HepG2 (cell line): ENCODE measurements around the gene PTPRH. TPM values are rescaled to one million over a fixed set of nuclear protein-coding genes. Genes with fewer than 3 reads are reported as not detected.
A peak's percentile ranks its signal among the peaks of the same experiment; 100 is the strongest.

Experiments
- EED ChIP-seq: sonication (generic); formaldehyde crosslinking; IDR thresholded peaks from 2 replicates; pipeline ENCODE4 v1.5.0; 2020; ENCODE audit warnings: mild to moderate bottlenecking, missing genetic modification reagents
- HNRNPUL1 ChIP-seq: fragments of 200-400 bp; formaldehyde crosslinking; IDR thresholded peaks from 2 replicates; pipeline ENCODE4 v1.6.1; 2017; ENCODE audit warnings: low read depth, mild to moderate bottlenecking, low read length, moderate library complexity
- MXI1 ChIP-seq: IDR thresholded peaks from 3 replicates; pipeline ENCODE4 v1.6.1; 2012; ENCODE audit warnings: low read depth, low read length, inconsistent platforms, borderline replicate concordance
- PBX2 ChIP-seq: IDR thresholded peaks from 2 replicates; pipeline ENCODE4 v1.6.1; 2016; ENCODE audit warnings: control low read depth
- SMAD9 ChIP-seq: sonication (generic); formaldehyde crosslinking; IDR thresholded peaks from 2 replicates; pipeline ENCODE4 v1.5.1; 2020; ENCODE audit warnings: mild to moderate bottlenecking, missing genetic modification reagents
- SP1 ChIP-seq, 2 experiments: fragments of 450-650 bp in 1 of 2; sonication (generic) in 1 of 2; formaldehyde crosslinking in 1 of 2; IDR thresholded peaks; 2 replicates each; pipeline versions ENCODE4 v1.4.0 to v1.6.1; 2016 to 2020; ENCODE audit warnings: missing genetic modification reagents in 1 of 2
- TEAD3 ChIP-seq: optimal IDR thresholded peaks from 2 replicates; pipeline ENCODE3; 2016; ENCODE audit warnings: borderline replicate concordance
- TSC22D2 ChIP-seq: sonication (generic); formaldehyde crosslinking; IDR thresholded peaks from 2 replicates; pipeline ENCODE4 v1.5.1; 2020; ENCODE audit warnings: missing genetic modification reagents, mild to moderate bottlenecking, borderline replicate concordance
- ZNF274 ChIP-seq: sonication (generic); formaldehyde crosslinking; IDR thresholded peaks from 2 replicates; pipeline ENCODE4 v1.5.1; 2020; ENCODE audit warnings: mild to moderate bottlenecking, missing genetic modification reagents
- ZNF337 ChIP-seq: sonication (generic); formaldehyde crosslinking; IDR thresholded peaks from 2 replicates; pipeline ENCODE4 v1.5.1; 2020; ENCODE audit warnings: missing genetic modification reagents, low read depth, mild to moderate bottlenecking, borderline replicate concordance
- ZNF543 ChIP-seq: sonication (generic); formaldehyde crosslinking; IDR thresholded peaks from 2 replicates; pipeline ENCODE4 v1.4.0; 2020; ENCODE audit warnings: mild to moderate bottlenecking, missing genetic modification reagents
- ZNF549 ChIP-seq: sonication (generic); formaldehyde crosslinking; IDR thresholded peaks from 2 replicates; pipeline ENCODE4 v1.5.0; 2020; ENCODE audit warnings: missing genetic modification reagents
- ZNF577 ChIP-seq: sonication (generic); formaldehyde crosslinking; IDR thresholded peaks from 2 replicates; pipeline ENCODE4 v1.4.0; 2020; ENCODE audit warnings: mild to moderate bottlenecking, low read depth, missing genetic modification reagents, borderline replicate concordance
- ZNF761 ChIP-seq: sonication (generic); formaldehyde crosslinking; conservative IDR thresholded peaks from 2 replicates; pipeline ENCODE4 v1.4.0; 2020; ENCODE audit warnings: mild to moderate bottlenecking, missing genetic modification reagents
- ZNF777 ChIP-seq: sonication (generic); formaldehyde crosslinking; IDR thresholded peaks from 2 replicates; pipeline ENCODE4 v1.4.0; 2020; ENCODE audit warnings: missing genetic modification reagents
- ZNF878 ChIP-seq: sonication (generic); formaldehyde crosslinking; IDR thresholded peaks from 2 replicates; pipeline ENCODE4 v1.8.1; 2023; ENCODE audit warnings: mild to moderate bottlenecking, missing genetic modification reagents, moderate library complexity
- polyA plus RNA-seq, 8 experiments: library from polyadenylated mRNA; depleted of rRNA in 3 of 8; stranded (reverse) in 7 of 8; unstranded in 1 of 8; fragments of >200 nt; fragmentation: Illumina TruSeq in 4 of 8; extraction: Trizol in 4 of 8; gene quantifications; 2 replicates each; pipeline versions ENCODE4 v1.2.1 to v1.2.3, GENCODE V29; 2011 to 2016; ENCODE audit warnings: low read depth in 4 of 8, missing spikeins in 1 of 8, mixed read lengths in 1 of 8; ENCODE audit not compliant: insufficient read depth in 1 of 8
- total RNA-seq, 5 experiments: library from RNA; depleted of rRNA; stranded (reverse); fragments of >200 nt; fragmentation: Illumina TruSeq; extraction: Trizol; gene quantifications; 2 replicates each; pipeline ENCODE4 v1.2.3, GENCODE V29; 2016; ENCODE audit warnings: low read depth in 1 of 5
- TF ChIP-seq, protein P1 (sequence below): sonication (generic); formaldehyde crosslinking; IDR thresholded peaks from 2 replicates; pipeline ENCODE4 v1.8.0; 2022; ENCODE audit warnings: mild to moderate bottlenecking, missing genetic modification reagents; ENCODE audit not compliant: insufficient replicate concordance
- TF ChIP-seq, protein P2 (sequence below): sonication (generic); formaldehyde crosslinking; IDR thresholded peaks from 2 replicates; pipeline ENCODE4 v1.5.1; 2020; ENCODE audit warnings: mild to moderate bottlenecking, missing genetic modification reagents, borderline replicate concordance
- TF ChIP-seq, protein P3 (sequence below): sonication (generic); formaldehyde crosslinking; IDR thresholded peaks from 2 replicates; pipeline ENCODE4 v1.8.1; 2023; ENCODE audit warnings: missing genetic modification reagents, mild to moderate bottlenecking, borderline replicate concordance
- TF ChIP-seq, protein P4 (sequence below): sonication (generic); formaldehyde crosslinking; IDR thresholded peaks from 2 replicates; pipeline ENCODE4 v1.9.0; 2021; ENCODE audit warnings: missing genetic modification reagents, mild to moderate bottlenecking, borderline replicate concordance
- TF ChIP-seq, protein P5 (sequence below): sonication (generic); formaldehyde crosslinking; IDR thresholded peaks from 2 replicates; pipeline ENCODE4 v1.5.0; 2020; ENCODE audit warnings: mild to moderate bottlenecking, missing genetic modification reagents

Gene PTPRH
- total and polyA plus RNA-seq, 2 of the 13 experiments (the other 11 are each of a cell fraction or from before 2014, with no cell fraction given), result 14.7 to 125 TPM

GRCh38 chr19:55178781-55179599 lies 30.3 kb downstream of the PTPRH start (continued):
- TF ChIP-seq, protein P1, sequence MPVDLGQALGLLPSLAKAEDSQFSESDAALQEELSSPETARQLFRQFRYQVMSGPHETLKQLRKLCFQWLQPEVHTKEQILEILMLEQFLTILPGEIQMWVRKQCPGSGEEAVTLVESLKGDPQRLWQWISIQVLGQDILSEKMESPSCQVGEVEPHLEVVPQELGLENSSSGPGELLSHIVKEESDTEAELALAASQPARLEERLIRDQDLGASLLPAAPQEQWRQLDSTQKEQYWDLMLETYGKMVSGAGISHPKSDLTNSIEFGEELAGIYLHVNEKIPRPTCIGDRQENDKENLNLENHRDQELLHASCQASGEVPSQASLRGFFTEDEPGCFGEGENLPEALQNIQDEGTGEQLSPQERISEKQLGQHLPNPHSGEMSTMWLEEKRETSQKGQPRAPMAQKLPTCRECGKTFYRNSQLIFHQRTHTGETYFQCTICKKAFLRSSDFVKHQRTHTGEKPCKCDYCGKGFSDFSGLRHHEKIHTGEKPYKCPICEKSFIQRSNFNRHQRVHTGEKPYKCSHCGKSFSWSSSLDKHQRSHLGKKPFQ (CRISPR knock-in tag), result no peak
- TF ChIP-seq, protein P2, sequence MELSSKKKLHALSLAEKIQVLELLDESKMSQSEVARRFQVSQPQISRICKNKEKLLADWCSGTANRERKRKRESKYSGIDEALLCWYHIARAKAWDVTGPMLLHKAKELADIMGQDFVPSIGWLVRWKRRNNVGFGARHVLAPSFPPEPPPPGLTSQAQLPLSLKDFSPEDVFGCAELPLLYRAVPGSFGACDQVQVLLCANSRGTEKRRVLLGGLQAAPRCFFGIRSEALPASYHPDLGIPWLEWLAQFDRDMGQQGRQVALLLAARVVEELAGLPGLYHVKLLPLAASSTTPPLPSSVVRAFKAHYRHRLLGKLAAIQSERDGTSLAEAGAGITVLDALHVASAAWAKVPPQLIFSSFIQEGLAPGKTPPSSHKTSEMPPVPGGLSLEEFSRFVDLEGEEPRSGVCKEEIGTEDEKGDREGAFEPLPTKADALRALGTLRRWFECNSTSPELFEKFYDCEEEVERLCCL (CRISPR knock-in tag), result no peak
- TF ChIP-seq, protein P3, sequence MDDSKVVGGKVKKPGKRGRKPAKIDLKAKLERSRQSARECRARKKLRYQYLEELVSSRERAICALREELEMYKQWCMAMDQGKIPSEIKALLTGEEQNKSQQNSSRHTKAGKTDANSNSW (CRISPR knock-in tag), result no peak
- TF ChIP-seq MXI1, result peak; percentile 99
- TF ChIP-seq SP1 (IDR thresholded peaks at IDR 0.05), result no peak
- TF ChIP-seq SP1 (CRISPR knock-in tag; IDR thresholded peaks at IDR 0.05), result no peak
- 0 out of 2 replicates have a peak, but pooled peaks have one; percentile 33 for TF ChIP-seq TSC22D2 (CRISPR knock-in tag)
- TF ChIP-seq, protein P4, sequence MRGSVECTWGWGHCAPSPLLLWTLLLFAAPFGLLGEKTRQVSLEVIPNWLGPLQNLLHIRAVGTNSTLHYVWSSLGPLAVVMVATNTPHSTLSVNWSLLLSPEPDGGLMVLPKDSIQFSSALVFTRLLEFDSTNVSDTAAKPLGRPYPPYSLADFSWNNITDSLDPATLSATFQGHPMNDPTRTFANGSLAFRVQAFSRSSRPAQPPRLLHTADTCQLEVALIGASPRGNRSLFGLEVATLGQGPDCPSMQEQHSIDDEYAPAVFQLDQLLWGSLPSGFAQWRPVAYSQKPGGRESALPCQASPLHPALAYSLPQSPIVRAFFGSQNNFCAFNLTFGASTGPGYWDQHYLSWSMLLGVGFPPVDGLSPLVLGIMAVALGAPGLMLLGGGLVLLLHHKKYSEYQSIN (CRISPR knock-in tag), result no peak
- no peak for TF ChIP-seq HNRNPUL1
- no peak for TF ChIP-seq ZNF761
- no peak for TF ChIP-seq EED (CRISPR knock-in tag)
- no peak for TF ChIP-seq ZNF777 (CRISPR knock-in tag)
- no peak for TF ChIP-seq ZNF274 (CRISPR knock-in tag)
- TF ChIP-seq ZNF577 (CRISPR knock-in tag), result no peak
- no peak for TF ChIP-seq ZNF337 (CRISPR knock-in tag)
- no peak for TF ChIP-seq ZNF549
- no peak for TF ChIP-seq TEAD3 (CRISPR knock-in tag)
- no peak for TF ChIP-seq ZNF878
- TF ChIP-seq PBX2 (CRISPR knock-in tag), result no peak
- TF ChIP-seq, protein P5, sequence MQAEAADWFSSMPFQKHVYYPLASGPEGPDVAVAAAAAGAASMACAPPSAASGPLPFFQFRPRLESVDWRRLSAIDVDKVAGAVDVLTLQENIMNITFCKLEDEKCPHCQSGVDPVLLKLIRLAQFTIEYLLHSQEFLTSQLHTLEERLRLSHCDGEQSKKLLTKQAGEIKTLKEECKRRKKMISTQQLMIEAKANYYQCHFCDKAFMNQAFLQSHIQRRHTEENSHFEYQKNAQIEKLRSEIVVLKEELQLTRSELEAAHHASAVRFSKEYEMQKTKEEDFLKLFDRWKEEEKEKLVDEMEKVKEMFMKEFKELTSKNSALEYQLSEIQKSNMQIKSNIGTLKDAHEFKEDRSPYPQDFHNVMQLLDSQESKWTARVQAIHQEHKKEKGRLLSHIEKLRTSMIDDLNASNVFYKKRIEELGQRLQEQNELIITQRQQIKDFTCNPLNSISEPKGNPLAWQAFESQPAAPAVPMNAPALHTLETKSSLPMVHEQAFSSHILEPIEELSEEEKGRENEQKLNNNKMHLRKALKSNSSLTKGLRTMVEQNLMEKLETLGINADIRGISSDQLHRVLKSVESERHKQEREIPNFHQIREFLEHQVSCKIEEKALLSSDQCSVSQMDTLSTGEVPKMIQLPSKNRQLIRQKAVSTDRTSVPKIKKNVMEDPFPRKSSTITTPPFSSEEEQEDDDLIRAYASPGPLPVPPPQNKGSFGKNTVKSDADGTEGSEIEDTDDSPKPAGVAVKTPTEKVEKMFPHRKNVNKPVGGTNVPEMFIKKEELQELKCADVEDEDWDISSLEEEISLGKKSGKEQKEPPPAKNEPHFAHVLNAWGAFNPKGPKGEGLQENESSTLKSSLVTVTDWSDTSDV, result no peak
- TF ChIP-seq ZNF543, result no peak
- TF ChIP-seq SMAD9, result no peak
